ENCODE data around the gene ZBTB18.

The ZBTB18 gene

DNA sequence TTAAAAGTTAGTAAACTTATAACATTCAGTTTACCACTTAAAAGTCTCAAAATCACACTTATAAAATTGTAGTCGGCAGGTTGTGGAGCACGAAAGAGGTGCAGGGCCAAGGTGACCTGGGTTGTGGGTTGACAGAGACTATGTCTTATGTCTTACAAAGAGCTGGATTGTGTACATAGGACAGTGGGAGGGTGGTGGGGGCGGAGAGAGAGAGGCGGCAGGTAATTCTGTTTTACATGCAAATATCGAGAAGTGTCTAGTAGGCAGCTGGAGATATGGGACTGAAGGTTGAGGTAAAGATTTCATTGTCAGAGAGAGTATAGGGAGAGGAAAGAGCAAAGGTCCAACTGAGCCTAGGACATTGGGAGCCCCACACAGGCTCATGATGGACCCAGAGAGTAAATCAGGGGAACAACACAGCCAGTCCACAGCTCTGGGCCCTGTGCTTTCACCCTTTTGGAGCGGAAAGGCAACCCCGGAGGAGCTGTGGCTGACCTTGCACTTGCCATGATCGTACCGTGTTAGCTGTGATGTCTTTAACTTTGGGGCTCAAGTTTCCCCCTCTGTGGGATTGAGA lies 28.1 kb upstream of the ZBTB18 start (continued):
- TF ChIP-seq, protein P1, sequence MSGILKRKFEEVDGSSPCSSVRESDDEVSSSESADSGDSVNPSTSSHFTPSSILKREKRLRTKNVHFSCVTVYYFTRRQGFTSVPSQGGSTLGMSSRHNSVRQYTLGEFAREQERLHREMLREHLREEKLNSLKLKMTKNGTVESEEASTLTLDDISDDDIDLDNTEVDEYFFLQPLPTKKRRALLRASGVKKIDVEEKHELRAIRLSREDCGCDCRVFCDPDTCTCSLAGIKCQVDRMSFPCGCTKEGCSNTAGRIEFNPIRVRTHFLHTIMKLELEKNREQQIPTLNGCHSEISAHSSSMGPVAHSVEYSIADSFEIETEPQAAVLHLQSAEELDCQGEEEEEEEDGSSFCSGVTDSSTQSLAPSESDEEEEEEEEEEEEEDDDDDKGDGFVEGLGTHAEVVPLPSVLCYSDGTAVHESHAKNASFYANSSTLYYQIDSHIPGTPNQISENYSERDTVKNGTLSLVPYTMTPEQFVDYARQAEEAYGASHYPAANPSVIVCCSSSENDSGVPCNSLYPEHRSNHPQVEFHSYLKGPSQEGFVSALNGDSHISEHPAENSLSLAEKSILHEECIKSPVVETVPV (CRISPR knock-in tag; IDR thresholded peaks at IDR 0.05), result no peak
- no peak for TF ChIP-seq ZNF565 (CRISPR knock-in tag; conservative IDR thresholded peaks at IDR 0.05; ENCODE audit: low read depth)

DNA sequence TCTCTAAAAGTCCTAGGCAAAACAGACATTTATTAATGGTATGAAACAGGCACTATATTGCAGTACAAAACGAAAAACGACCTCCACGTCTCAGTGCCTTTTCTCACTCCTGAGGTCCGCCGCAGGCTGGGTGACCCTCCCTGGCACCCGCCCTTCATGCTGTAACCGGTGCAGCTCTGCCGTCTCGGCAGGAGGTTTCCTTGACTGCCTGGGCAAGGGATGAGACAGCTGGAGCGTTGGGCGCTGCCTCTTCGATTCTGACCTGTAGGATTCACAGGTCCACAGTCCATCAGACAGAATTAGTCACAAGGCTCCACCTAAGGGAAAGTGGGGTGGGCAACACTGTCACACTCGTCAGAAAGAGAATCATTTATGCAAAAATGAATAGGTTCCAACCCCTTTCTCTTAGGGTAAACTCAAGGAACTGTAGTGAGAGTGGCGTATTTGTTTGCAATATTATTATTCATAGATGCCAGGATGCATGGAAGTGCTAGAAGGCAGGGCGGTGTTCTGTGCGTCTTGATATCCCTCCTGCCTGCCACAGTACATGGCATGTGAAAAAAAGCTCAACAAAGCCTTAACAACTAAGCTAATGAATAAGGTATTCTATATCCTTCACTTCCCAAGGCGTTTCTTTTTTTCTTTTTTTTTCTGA lies 23.5 kb upstream of the ZBTB18 start:
- ATAC-seq, result no peak
- TF ChIP-seq TCF4 (CRISPR knock-in tag; IDR thresholded peaks at IDR 0.05; ENCODE audit: borderline replicate concordance), result no peak
- TF ChIP-seq ZNF565 (CRISPR knock-in tag; conservative IDR thresholded peaks at IDR 0.05; ENCODE audit: low read depth), result no peak
- TF ChIP-seq ZNF70 (CRISPR knock-in tag; IDR thresholded peaks at IDR 0.05), result no peak
- TF ChIP-seq, protein P1 (CRISPR knock-in tag; IDR thresholded peaks at IDR 0.05), result no peak
- TF ChIP-seq, protein P2, sequence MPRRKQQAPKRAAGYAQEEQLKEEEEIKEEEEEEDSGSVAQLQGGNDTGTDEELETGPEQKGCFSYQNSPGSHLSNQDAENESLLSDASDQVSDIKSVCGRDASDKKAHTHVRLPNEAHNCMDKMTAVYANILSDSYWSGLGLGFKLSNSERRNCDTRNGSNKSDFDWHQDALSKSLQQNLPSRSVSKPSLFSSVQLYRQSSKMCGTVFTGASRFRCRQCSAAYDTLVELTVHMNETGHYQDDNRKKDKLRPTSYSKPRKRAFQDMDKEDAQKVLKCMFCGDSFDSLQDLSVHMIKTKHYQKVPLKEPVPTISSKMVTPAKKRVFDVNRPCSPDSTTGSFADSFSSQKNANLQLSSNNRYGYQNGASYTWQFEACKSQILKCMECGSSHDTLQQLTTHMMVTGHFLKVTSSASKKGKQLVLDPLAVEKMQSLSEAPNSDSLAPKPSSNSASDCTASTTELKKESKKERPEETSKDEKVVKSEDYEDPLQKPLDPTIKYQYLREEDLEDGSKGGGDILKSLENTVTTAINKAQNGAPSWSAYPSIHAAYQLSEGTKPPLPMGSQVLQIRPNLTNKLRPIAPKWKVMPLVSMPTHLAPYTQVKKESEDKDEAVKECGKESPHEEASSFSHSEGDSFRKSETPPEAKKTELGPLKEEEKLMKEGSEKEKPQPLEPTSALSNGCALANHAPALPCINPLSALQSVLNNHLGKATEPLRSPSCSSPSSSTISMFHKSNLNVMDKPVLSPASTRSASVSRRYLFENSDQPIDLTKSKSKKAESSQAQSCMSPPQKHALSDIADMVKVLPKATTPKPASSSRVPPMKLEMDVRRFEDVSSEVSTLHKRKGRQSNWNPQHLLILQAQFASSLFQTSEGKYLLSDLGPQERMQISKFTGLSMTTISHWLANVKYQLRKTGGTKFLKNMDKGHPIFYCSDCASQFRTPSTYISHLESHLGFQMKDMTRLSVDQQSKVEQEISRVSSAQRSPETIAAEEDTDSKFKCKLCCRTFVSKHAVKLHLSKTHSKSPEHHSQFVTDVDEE (CRISPR knock-in tag; IDR thresholded peaks at IDR 0.05), result no peak
- no peak for TF ChIP-seq CSDC2 (CRISPR knock-in tag; IDR thresholded peaks at IDR 0.05)
- no peak for TF ChIP-seq ZFP30 (CRISPR knock-in tag; IDR thresholded peaks at IDR 0.05)
- no peak for TF ChIP-seq ZFP3 (CRISPR knock-in tag; IDR thresholded peaks at IDR 0.05)
- TF ChIP-seq, protein P3, sequence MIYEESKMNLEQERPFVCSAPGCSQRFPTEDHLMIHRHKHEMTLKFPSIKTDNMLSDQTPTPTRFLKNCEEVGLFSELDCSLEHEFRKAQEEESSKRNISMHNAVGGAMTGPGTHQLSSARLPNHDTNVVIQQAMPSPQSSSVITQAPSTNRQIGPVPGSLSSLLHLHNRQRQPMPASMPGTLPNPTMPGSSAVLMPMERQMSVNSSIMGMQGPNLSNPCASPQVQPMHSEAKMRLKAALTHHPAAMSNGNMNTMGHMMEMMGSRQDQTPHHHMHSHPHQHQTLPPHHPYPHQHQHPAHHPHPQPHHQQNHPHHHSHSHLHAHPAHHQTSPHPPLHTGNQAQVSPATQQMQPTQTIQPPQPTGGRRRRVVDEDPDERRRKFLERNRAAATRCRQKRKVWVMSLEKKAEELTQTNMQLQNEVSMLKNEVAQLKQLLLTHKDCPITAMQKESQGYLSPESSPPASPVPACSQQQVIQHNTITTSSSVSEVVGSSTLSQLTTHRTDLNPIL (CRISPR knock-in tag; IDR thresholded peaks at IDR 0.05; ENCODE audit: low read depth), result no peak
- no peak for TF ChIP-seq ARNTL (CRISPR knock-in tag; IDR thresholded peaks at IDR 0.05; ENCODE audit: borderline replicate concordance, low read depth)
- TF ChIP-seq GLIS3 (CRISPR knock-in tag; IDR thresholded peaks at IDR 0.05), result no peak
- no peak for TF ChIP-seq SNAI2 (CRISPR knock-in tag; IDR thresholded peaks at IDR 0.05)
- no peak for TF ChIP-seq OSR1 (CRISPR knock-in tag; IDR thresholded peaks at IDR 0.05)
- TF ChIP-seq, protein P4, sequence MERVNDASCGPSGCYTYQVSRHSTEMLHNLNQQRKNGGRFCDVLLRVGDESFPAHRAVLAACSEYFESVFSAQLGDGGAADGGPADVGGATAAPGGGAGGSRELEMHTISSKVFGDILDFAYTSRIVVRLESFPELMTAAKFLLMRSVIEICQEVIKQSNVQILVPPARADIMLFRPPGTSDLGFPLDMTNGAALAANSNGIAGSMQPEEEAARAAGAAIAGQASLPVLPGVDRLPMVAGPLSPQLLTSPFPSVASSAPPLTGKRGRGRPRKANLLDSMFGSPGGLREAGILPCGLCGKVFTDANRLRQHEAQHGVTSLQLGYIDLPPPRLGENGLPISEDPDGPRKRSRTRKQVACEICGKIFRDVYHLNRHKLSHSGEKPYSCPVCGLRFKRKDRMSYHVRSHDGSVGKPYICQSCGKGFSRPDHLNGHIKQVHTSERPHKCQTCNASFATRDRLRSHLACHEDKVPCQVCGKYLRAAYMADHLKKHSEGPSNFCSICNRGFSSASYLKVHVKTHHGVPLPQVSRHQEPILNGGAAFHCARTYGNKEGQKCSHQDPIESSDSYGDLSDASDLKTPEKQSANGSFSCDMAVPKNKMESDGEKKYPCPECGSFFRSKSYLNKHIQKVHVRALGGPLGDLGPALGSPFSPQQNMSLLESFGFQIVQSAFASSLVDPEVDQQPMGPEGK (CRISPR knock-in tag; IDR thresholded peaks at IDR 0.05; ENCODE audit: borderline replicate concordance), result no peak
- TF ChIP-seq ISL1 (CRISPR knock-in tag; IDR thresholded peaks at IDR 0.05), result no peak
- TF ChIP-seq PPARA (CRISPR knock-in tag; IDR thresholded peaks at IDR 0.05; ENCODE audit: borderline replicate concordance), result no peak
- no peak for TF ChIP-seq ESRRG (CRISPR knock-in tag; IDR thresholded peaks at IDR 0.05)
- TF ChIP-seq TOX (CRISPR knock-in tag; IDR thresholded peaks at IDR 0.05; ENCODE audit: borderline replicate concordance), result no peak
- TF ChIP-seq ZC3H10 (CRISPR knock-in tag; IDR thresholded peaks at IDR 0.05), result no peak

DNA sequence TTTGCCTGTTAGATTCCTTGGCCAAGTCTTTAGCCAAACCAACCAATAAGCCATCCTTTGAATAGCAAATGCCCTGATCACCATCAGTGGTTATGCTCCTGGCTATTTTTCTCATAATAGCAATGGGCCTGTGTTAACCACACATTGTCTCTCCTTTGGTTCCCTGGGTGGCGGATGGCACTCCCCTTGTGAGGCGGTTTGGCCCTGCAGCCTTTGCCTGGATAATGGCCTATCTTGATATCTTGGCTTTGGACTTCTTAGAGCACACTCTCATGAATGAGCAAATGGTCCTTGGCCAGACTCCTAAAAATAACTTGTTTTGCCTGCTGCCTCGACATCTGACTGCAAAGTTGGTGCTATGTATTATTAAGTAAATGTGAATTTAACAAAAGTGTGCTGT lies 22.4 kb upstream of the ZBTB18 start:
- TF ChIP-seq ZFP3 (CRISPR knock-in tag; IDR thresholded peaks at IDR 0.05), result no peak
- no peak; the same call in 2 of the 3 replicates for ATAC-seq

DNA sequence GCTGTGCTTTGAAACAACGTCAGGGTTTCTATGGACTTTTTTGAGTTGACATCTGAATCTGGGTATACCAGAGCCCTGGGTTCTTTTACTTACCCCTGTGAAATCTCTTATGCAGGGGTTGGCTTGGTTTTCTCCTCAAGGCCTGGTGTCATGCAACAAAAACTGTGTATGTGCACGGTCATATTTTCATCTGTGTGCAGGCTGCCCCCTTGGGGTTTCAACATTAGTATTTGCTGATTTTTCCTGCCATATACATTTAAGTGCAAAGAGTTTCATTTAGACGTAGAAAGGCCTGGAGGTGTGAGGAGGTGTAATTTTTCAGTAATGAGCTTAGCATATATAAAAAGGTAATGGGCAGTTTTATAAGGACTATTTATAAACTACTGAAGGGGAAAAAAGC lies 22.0 kb upstream of the ZBTB18 start:
- ATAC-seq, result peak; percentile 45; the same call in 2 of the 3 replicates
- no peak for TF ChIP-seq GLIS3 (CRISPR knock-in tag; IDR thresholded peaks at IDR 0.05)
- no peak for TF ChIP-seq ZNF70 (CRISPR knock-in tag; IDR thresholded peaks at IDR 0.05)
- no peak for TF ChIP-seq ZNF565 (CRISPR knock-in tag; conservative IDR thresholded peaks at IDR 0.05; ENCODE audit: low read depth)
- TF ChIP-seq ZFP3 (CRISPR knock-in tag; IDR thresholded peaks at IDR 0.05), result no peak
- TF ChIP-seq TOX (CRISPR knock-in tag; IDR thresholded peaks at IDR 0.05; ENCODE audit: borderline replicate concordance), result no peak
- TF ChIP-seq, protein P5, sequence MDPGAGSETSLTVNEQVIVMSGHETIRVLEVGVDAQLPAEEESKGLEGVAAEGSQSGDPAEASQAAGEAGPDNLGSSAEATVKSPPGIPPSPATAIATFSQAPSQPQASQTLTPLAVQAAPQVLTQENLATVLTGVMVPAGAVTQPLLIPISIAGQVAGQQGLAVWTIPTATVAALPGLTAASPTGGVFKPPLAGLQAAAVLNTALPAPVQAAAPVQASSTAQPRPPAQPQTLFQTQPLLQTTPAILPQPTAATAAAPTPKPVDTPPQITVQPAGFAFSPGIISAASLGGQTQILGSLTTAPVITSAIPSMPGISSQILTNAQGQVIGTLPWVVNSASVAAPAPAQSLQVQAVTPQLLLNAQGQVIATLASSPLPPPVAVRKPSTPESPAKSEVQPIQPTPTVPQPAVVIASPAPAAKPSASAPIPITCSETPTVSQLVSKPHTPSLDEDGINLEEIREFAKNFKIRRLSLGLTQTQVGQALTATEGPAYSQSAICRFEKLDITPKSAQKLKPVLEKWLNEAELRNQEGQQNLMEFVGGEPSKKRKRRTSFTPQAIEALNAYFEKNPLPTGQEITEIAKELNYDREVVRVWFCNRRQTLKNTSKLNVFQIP (CRISPR knock-in tag; IDR thresholded peaks at IDR 0.05; ENCODE audit: borderline replicate concordance, low read depth), result no peak

All from SK-N-SH treated with all-trans-retinoic acid at 6 μM for 48 hours (cell line).